Stimulated activated naive CD4-positive, alpha-beta T cell treated with Interleukin-2 at 50 U/mL for 16 hours (primary cell): ENCODE data around the gene ZNF451.
A peak's percentile ranks its signal among the peaks of the same experiment; 100 is the strongest.

ENCODE experiments used
- DNase-seq: peaks from one replicate; lab custom pipeline; 2025; lab: John Stamatoyannopoulos, UW

ZNF451 gene

DNA sequence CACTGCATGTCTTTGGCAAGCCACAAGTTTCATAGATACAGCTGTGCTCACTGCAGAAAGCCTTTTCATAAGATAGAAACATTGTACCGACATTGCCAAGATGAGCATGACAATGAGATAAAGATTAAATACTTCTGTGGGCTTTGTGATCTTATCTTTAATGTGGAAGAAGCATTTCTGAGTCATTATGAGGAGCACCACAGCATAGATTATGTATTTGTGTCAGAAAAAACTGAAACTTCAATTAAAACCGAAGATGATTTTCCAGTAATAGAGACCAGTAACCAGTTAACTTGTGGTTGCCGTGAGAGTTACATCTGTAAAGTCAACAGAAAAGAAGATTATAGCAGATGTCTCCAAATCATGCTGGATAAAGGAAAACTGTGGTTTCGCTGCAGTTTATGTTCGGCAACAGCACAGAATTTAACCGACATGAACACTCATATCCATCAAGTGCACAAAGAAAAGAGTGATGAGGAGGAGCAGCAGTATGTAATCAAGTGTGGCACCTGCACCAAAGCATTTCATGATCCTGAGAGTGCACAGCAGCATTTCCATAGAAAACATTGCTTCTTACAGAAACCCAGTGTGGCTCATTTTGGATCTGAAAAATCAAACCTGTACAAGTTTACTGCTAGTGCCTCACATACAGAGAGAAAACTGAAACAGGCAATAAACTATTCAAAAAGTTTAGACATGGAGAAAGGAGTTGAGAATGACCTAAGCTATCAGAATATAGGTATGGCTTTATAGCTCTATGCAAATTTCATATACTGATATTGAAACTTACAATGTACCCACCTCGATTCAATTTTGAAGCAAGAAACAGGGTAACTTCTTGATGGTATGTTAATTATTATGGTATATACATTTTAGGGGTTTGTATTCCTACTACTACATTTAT is 58.2 kb downstream of the ZNF451 start:
- DNase-seq, result no peak

DNA sequence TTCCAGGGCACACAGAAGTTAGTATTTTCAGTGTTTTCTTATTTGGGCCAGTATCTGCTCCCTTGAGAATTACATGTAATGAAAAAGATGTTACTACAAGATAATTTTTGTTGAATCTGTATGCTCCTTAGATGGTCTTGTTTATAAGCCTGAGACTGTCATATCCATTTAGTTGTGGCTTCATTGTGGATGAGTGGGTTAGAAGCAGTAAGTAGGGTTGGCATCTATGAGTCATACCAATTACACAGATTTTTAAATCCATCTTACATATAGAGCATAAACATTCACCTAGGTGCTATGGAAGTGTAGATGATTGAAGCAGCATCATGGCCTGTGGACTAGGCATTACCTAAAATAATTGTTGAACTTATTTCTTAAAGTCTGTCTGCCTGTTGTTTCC is 68.7 kb downstream of the ZNF451 start:
- DNase-seq, result no peak

DNA sequence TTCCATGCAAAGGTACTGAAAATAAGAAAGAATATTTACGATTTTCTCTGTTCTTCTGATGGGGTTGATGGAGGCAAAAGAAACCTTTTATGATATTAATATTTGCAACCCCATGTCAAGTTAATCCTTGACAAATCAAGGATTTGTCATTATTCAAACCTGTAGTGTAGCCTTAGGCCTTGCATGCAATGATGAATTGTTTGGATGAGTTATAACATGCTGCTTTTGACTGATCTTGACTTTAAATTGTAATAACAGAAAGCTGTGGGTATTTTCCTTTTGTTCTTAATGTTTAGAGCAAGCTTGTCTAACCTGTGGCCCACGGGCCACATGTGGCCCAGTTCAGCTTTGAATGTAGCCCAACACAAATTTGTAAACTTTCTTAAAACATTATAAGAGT is 69.1 kb downstream of the ZNF451 start:
- DNase-seq, result no peak

DNA sequence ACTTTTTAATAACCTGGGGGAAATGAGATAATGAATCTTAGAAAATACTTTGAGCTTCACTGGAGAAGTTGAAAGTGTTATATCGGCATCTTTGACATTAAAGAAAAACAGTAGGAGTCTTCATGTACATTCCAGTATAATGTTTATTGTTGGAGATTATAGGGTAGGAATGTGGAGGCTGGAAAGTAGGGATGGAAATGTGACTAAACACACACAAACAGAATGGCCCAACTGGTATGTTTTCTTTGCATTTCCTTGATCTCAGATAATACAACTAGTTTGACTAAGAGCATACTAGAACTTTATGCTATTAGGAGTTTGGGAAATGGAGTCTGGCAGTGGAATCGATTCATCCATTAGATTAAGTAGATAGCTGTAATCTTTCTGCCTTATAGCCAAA is 72.0 kb downstream of the ZNF451 start:
- DNase-seq, result no peak

DNA sequence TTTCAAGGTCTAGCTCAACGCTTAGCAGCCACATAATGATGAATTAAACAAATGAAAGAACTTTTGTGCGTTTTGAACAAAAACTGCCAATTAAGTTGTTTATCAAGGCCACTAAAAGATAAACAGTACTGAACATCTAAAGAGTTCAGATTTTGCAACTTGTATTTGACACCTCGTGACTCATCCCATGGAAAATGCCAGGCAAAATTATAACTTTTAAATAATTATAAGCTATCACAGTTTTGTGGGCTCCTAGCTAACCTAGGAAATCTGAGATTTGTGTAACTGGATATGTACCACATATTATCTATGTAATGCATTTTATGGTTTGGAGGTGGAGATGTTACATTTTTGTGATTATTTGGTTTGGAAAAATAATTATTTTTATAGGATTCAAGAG is 72.5 kb downstream of the ZNF451 start:
- DNase-seq, result no peak

DNA sequence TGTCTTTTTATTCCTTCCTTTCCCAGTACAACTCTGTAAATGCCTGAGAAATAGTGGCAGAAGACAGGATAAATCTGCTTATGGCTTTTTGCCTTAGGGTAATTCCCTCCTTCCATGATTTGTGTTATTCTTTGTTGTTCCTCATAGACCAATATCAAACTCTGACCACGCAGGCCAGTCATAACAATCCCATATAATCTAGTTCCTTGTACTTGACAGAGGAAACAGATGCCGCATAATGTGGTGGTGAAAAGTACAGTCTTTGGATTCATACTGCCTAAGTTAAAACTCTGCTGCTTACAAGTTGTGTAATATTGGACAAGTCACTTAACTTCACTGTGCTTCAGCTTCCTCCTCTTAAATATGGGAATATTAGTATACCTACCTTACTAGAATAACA is 74.0 kb downstream of the ZNF451 start:
- no peak for DNase-seq

DNA sequence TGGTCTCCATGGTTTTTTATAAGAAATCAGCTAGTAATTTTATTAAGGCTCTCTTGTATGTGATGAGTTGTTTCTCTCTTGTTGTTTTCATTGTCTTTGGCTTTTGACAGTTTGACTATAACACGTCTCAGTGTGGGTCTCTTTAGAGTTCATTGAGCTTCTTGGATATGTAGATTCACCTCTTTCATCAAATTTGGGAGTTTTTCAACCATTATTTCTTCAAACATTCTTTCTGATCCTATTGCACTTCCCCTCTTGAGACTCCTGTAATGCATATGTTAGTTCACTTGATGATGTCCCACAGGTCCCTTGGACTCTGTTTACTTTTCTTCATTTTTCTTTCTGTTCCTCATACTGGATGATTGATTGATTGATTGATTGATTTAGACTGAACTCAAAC is 75.1 kb downstream of the ZNF451 start:
- DNase-seq, result no peak

DNA sequence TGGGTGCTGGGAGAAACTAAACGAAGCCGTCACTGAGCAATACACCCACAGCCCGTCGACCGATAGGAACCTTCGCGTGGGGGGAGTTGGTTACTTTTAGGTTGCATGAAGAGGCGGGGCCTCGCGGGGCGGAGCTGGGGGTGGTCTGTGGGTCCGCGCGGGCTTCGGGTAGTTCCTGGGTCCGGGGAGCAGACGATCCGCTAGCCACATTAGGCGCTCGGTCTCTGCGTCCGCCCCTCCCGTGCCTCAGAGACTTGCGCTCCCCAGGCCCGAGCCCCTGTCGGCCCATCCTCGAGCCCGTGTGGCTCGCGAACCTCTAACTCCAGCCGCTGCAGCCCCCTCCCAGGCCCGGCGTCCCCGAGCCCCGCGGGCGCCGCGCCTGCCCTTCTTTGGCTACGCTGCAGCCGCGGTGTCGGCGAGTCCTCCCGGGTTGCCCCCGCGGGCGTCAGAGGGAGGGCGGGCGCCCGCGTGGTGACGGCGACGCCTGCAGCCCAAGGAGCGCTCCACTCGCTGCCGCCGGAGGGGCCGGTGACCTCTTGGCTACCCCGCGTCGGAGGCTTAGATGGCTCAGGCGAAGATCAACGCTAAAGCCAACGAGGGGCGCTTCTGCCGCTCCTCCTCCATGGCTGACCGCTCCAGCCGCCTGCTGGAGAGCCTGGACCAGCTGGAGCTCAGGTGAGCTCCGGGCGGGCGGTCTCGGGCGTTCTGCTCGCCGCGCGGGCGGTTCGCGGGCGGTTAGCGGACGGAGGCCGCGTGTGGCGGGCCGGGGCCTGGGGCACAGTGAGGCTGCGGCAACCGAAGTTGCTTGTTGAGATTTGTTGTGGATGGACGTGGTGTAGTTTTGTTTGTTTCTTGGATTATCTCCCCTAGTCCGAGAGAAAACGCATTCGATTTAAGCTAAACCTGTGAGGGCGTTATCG is 82.4 kb downstream of the ZNF451 start, which contains the start of gene BAG2:
Gene BAG2 (plus strand): TSS at position 191 of the 920 bp plus-strand sequence. CDS start 372 bp downstream, at position 563.
- peak; percentile 88 for DNase-seq

DNA sequence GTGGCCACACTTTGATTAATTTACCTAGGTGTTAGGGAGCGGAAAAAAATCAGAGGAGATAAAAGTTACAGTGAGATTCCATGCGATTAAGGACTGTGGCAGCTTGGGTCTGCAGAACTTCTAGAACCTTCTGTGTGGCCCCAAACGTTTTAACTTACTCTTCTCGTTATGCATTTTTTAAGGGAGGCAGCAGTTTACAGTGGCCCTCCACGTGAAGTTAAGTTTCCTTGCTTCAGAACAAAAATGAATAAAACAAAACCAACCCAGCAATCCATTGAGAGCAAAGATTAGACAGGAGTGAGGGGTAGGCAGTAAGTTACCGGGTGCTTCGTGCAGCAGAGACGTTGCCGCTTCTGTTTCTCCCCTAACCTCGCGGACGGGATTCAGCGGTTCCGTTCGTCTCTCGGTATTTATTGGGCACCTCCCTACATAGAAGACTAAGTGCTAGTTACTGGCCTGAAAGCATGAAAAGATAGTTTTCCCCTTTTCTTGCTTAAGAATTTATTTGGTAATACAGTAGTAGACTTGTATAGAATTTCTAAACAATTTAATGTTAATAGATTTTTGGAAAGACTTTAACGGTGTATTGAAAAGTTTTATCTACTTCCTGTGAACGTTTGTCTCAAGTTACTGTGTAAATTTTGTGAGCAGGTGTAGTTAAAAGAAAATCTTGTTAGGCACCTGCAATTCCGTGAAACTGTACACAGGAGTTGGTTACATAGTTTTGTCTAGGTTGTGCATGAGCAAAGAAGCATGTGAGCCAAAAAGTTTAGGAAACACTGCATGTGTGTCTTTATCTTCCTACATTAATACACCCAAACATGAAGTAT is 83.3 kb downstream of the ZNF451 start:
- peak; percentile 3 for DNase-seq

DNA sequence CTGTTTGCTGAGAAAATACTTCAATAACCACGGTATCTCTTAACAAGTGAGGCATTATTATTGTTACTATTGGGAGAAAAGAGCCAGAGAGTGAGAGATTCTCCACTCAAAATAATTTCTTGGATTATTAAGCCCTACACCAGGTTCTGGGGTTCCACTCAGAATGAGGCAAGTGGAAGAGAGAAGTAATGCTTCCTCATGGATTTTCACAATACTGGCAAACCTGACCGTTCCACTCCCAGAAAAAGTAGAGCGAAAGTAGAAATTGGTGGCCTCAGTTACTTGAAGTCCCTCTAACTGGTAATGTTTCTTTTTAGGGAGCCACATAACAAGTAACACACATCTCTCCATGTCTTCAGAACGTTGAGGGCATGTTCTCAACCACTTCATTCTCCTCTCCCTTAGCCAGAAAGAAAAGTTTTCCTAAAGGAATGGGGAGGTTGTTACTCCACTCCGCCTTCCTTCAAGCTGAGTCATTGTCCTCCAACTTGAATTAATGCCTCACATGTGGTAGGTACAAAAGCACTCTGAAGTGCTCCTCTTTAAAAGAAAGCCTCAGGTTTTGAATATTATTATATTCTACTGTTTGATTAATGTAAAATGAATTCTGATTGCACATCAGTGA is 84.0 kb downstream of the ZNF451 start:
- no peak for DNase-seq

DNA sequence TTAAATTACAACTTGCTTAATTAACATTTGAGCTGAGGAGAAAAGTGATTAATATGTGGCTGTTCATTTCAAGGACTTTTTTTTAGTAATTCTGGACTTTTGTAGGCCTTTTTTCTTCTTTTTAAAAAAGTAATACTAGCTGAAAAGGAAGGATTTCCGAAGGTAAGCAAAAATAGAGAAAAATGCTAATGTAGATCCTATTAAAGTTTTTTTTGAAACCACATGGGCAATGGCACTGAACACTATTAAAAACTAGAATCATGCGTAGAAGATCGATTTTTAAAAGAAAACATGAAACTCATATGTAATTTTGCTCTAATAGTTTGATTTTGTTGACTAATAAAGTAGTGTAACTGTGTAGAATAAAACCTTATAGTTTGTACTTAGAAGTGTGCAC is 84.5 kb downstream of the ZNF451 start:
- no peak for DNase-seq

DNA sequence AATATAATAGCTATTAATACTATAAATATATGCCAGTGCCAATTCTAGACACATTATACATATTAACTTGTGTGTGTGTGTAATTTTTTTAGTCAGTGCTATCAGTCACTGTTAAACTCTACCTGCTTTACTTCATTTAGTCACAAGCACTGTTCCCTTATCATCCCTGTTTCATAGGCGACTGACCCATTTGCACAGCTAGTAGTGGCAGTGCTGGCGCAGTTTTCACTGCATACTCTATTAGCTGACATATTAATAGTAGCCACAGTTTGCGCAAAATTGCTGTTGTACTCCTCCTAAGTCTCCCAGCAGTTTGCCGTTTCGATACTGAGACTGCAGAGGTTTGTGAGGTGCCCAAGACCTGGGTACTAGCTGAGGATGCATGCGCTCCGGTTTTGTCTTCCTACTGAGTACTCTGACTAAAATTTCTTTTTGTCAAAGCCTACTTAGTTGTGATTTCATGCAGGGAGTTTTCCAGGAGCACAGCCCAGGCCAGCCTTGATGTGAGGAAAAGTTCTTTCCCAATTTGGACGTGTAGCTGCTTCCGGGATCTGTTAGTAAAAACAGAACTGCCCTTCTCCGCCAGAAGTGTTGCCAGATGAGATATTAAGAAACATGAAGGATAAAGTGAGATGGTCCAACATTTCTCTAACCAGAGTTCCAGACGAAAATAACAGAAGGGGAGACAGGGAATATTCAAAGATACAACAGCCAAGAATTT is 87.7 kb downstream of the ZNF451 start:
- no peak for DNase-seq

DNA sequence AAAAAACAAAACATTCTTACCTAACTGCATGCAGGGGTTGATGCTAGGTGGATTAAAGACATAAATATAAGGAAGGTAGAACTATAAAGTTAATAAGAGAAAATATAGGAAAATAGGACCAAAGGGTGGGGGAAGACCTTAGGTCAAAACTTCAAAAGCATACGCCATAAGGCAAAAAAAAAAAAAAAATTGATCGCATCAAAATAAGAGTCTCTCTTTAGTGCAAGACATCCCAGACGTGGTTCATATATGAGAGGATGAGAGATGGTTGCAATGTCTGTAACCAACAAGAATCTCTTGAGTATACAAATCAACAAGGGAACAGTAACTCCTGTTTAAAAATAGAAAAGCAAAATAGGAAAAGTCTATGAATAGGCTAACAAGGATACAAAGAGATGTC is 90.6 kb downstream of the ZNF451 start:
- no peak for DNase-seq

DNA sequence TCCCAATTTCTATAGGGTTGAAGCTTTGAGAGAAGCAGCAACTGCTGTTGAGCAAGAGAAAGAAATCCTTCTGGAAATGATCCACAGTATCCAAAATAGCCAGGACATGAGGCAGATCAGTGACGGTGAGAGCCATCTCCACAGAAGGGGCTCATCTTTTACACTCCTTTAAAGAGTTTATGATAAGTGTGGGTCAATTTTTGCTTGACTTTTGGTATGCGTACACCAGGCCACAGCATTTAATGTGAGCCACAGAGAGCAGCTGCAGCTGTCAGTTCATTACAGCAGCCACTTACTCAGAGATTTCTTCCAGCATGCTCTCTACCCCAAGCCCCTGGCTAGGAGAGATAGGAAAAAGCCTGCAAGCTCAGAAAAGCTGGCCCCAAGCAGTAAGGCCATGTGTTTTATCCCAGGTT is 92.0 kb downstream of the ZNF451 start:
- DNase-seq, result no peak

DNA sequence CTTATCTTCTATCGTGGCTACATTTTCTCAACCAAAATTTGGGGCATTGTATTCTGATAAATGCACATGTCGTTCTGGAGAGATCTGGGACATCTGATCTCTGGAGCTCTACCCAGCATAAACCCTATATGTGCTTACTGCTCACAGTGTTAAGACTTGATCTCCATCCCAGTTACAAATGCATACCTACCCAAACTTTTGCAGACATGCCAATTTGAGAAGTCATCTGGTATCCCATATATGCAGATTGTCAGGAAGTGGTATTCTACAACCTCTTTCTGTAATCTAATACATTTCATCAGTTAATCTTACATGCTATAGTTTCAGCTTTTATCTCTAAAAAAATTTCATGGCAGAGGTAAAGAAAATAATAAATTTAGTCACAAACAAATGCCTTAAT is 93.3 kb downstream of the ZNF451 start:
- no peak for DNase-seq

DNA sequence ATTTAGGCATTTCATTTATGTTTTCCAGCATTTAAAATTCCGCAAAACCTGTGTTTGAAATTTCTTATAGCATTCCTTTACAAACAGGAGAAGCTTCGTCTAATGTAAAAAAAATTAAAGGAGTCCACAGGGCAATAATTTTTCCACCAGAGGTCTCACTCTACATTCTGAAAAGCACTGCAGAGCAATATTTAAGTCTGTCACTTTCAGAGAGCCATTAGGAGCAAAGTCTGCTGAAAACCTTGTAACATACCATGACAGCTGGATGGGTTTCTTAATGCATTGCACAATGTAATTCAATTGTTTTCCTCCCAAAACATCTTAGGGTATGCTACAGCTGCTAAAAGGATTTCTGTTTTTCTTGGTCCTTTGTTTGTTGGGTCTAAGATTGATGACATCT is 100.2 kb downstream of the ZNF451 start:
- no peak for DNase-seq

DNA sequence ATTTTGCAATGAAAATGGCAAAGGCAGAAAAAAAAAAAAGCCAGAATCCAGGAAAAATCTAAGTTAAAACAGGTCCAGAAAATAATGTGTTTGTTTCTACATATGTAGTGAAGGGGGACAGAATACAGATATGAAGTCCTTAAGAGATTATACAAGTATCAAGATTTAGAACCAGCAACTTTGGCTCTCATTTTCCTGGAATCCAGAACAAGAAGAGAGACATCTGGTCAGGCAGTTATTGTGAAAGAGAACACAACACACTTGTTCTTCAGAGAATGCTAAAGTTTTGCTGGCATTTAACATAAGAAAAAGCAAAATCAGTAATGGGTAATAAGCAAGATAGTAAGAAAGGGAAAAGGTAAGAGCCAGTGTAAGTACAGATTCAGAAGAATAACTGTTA is 103.2 kb downstream of the ZNF451 start:
- no peak for DNase-seq

DNA sequence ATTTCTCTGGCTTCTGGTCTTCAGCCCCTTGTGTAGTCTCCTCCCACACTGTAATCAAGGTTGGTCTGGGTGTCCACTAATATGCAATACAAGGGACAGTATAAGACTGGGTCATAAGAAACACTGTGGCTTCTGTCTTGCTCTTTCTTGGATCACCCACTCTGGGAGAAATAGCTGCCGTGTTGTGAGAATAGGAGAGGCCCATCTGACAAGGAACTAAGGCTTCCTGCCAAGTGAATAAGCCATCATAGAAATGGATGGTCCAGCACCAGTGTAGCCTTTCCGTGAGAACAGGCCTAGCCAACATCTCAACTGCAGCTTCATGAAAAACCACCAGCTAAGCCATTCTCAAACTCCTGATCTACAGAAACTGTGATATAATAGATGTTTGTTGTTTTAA is 105.5 kb downstream of the ZNF451 start:
- no peak for DNase-seq

DNA sequence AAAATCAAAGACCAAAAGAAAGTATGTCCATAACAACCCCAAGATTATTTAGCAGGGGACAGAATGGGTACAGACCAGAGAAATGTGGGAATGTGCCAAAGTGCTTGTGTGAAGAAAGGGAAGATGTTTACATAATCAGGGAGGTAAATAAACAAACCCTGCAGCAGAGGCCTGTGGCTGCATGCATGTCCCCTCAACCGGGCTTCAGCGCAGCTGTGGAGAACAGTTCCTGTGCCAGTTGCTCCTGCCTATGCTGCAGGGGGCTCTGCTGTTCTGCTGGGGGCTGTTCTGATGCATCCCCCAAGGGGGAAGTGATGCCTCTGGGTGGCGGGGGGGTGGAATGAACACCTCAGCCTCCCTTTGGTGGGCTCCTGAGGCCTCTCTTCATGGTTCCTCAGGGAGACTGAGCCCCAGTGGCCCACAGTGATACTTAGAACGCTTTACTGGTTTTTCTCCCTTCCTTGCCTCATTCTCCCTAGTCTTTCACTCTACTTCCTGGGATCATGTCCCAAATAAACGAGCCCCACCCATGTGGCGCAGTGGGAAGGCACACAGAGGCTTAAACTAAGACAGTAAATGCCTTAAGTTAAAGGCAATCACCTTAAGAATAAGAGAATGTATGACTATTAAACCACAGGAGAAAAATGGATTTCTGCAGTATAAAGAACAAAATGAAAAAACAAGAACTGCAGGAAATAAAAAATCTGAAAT is 109.1 kb downstream of the ZNF451 start:
- DNase-seq, result no peak

DNA sequence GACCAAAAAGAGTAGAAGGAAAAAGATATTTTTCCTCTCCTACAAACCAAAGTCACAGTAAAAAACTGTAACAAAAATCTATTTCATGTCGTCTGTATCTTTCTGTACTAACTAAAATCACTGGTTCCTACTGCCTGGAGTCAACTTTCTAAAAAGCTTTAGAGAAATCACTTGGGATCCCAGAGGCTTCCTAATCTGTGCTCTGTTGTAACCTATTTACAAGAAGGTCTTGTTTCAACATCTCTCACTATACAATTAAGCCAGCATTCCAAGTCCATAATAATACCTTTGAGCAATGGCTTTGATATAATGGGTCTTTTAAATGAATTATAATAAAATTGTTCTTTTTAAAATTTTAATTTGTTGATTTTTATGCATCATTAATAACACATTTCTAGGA is 111.7 kb downstream of the ZNF451 start:
- DNase-seq, result no peak
